Heart right ventricle (tissue), 16 donors: ENCODE measurements around the gene DYNC2LI1. TPM values are rescaled to one million over a fixed set of nuclear protein-coding genes. Genes with fewer than 3 reads are reported as not detected.

Experiments used
- ATAC-seq, 8 donors: fragments of 200-7000 bp; cut with Tn5 transposase; one replicate each; pipeline ENCODE4 v1.9.1; 2020; ENCODE audit warnings: mild to moderate bottlenecking in 8 of 8, moderate library complexity in 8 of 8, moderate number of reproducible peaks in 1 of 8
- DNase-seq, 2 donors: peaks; one replicate each; pipeline ENCODE4 v3.0.0-alpha.2; 2020
- H3K27ac ChIP-seq, 10 donors: fragments of 200-600 bp; sonication (generic) in 2 of 10; one replicate each; pipeline versions ENCODE4 v1.5.0 to v1.8.0; 2020 to 2022; ENCODE audit warnings: mild to moderate bottlenecking in 3 of 10
- H3K27me3 ChIP-seq, 7 donors: fragments of 200-600 bp; one replicate each; pipeline ENCODE4 v1.8.0; 2021 to 2022; ENCODE audit warnings: mild to moderate bottlenecking in 2 of 7
- H3K36me3 ChIP-seq, 9 donors: fragments of 200-600 bp; sonication (generic) in 1 of 9; one replicate each; pipeline versions ENCODE4 v1.5.0 to v1.8.0; 2020 to 2022; ENCODE audit warnings: mild to moderate bottlenecking in 2 of 9
- H3K4me1 ChIP-seq, 9 donors: fragments of 200-600 bp; sonication (generic) in 1 of 9; one replicate each; pipeline versions ENCODE4 v1.5.0 to v1.8.0; 2020 to 2022; ENCODE audit warnings: mild to moderate bottlenecking in 4 of 9
- H3K4me3 ChIP-seq, 10 donors: fragments of 200-600 bp; sonication (generic) in 2 of 10; one replicate each; pipeline versions ENCODE4 v1.5.0 to v1.8.0; 2020 to 2022; ENCODE audit warnings: mild to moderate bottlenecking in 7 of 10, moderate library complexity in 2 of 10
- H3K9me3 ChIP-seq, 11 donors: fragments of 200-600 bp in 10 of 11; sonication (generic) in 2 of 11; one replicate each; pipeline versions ENCODE4 v1.5.0 to v1.8.0; 2013 to 2022; ENCODE audit warnings: mild to moderate bottlenecking in 2 of 11, control low read depth in 1 of 11, moderate library complexity in 1 of 11
- WGBS, 2 donors: extraction: QIAGEN DNeasy Blood & Tissue Kit; methylation state at CpG; one replicate each; pipeline ENCODE4 v1.1.7; 2013; ENCODE audit warnings: inconsistent platforms in 1 of 2; 5-methylcytosine and 5-hydroxymethylcytosine counted together
- intact Hi-C, 10 donors: fragments of 100-400 bp; cut with DNase I; formaldehyde crosslinking; loops; one replicate each; pipeline versions ENCODE4 v1.11.1 to v1.14.2; 2022
- polyA plus RNA-seq, 2 donors: library from polyadenylated mRNA; stranded (reverse); fragments of 200-250 nt; gene quantifications; one replicate each; pipeline ENCODE4 v1.2.3, GENCODE V29; 2013
- total RNA-seq, 10 donors: library from RNA; stranded (reverse); fragmentation: NEBNext Ultra II Directional in 3 of 10; extraction: Animal tissue kit (Norgen Biotek cat#: 25700) in 3 of 10; gene quantifications; one replicate each; pipeline versions ENCODE4 v1.2.1 to v1.2.4, GENCODE V29; 2021 to 2023
- TF ChIP-seq, protein P1 (sequence below), 9 donors: fragments of 200-600 bp; sonication (generic) in 2 of 9; IDR thresholded peaks; one replicate each; pipeline versions ENCODE4 v1.5.0 to v1.8.0; 2021 to 2022; ENCODE audit warnings: antibody characterized with exemption in 9 of 9, mild to moderate bottlenecking in 5 of 9, moderate library complexity in 1 of 9
- donor health status: Arrhythmogenic right ventricular cardiomyopathy.
- donor health status: ischemic (EF 13 %, LVEDD 7.1; RV severe dilation, severe dysfunction).
- donor health status: healthy with polysubstance abuse.
- donor health status: DM: no; HTN: yes; CAD: no.
- donor health status: DM: no; HTN: no; CAD: no.
- donor health status: ischemic (EF 25% LVEDD 6.9; RV normal size, moderate dysfunction).
- donor health status: ischemic (EF 25% LVEDD 5.7; RV mildly dilated, moderate dysfunction).
- donor health status: healthy.
- donor health status: DM: yes; HTN: yes; CAD: no.
- donor health status: Ischemic cardiomyopathy.
- donor health status: ischemic (EF 35%, LVEDD 5.7; RV mildly dilated, moderate dysfunction).
- donor health status: nonischemic (EF 11% LVEDD 7.7; RV severe dilation, severe dysfunction).
- donor health status: DM: yes; HTN: yes; CAD: no.
- donor health status: PGD.
- donor health status: ischemic (EF 29% LVEDD 5.4; RV normal size, mild dysfunction).
- donor health status: nonischemic (EF 23%, LVEDD 6.1; RV moderate dilation, normal function).

Gene DYNC2LI1
- total and polyA plus RNA-seq, 12 donors, result 4.8 to 13.8 (median 10.7) TPM

DNA sequence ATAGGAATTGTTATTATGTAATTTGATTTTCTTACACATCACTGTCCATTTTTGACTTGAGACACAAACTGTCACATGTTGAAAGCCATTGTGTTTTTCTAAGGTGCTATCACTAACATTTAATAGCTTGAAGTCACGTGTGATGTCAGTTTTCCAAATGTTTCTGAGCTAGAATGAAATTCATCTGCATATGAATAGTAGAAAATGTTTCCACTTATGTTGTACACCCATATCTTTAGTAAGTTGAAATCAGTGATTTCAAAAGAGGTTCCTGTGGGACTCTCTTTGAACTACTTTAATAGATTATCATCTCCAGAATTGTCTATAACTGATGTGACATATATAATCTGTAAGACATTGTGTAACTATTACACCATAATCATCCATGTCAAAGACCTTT, 37.0 kb downstream of the DYNC2LI1 start:
- Histone ChIP-seq H3K4me1 (no peaks in the 10 kb centered on the region), H3K9me3 (no peaks in the 10 kb centered on the region), H3K4me3 (no peak overlapping the region), H3K27ac (no peak overlapping the region), H3K27me3 (no peaks in the 10 kb centered on the region), H3K36me3 (peaks cover 0 to 71% (median 7%) of the 10 kb centered on the region in 9 donors)
- 78 to 83% methylated on average over 1 of the region's 1 CpG for WGBS, 2 donors
- DNase-seq, result no peak
- intact Hi-C loops, result no loop called here
- TF ChIP-seq, protein P1, sequence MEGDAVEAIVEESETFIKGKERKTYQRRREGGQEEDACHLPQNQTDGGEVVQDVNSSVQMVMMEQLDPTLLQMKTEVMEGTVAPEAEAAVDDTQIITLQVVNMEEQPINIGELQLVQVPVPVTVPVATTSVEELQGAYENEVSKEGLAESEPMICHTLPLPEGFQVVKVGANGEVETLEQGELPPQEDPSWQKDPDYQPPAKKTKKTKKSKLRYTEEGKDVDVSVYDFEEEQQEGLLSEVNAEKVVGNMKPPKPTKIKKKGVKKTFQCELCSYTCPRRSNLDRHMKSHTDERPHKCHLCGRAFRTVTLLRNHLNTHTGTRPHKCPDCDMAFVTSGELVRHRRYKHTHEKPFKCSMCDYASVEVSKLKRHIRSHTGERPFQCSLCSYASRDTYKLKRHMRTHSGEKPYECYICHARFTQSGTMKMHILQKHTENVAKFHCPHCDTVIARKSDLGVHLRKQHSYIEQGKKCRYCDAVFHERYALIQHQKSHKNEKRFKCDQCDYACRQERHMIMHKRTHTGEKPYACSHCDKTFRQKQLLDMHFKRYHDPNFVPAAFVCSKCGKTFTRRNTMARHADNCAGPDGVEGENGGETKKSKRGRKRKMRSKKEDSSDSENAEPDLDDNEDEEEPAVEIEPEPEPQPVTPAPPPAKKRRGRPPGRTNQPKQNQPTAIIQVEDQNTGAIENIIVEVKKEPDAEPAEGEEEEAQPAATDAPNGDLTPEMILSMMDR (IDR thresholded peaks at IDR 0.05), result no peak
- no peak for ATAC-seq

DNA sequence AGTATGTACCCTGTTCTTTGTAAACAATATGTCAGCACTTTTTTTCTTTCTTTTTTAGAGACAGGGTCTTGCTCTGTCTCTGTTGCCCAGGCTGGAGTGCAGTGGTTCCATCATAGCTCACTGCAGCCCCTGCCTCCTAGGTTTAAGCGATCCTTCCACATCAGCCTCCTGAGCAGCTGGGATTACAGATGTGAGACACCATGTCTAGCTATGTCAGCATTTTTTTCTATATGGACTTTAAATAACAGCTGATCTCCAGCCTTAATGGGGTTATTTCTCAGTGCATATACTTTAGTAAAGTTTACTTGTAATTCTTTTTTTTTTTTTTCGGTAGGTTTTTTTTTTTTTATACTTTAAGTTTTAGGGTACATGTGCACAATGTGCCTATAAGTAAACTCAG, 38.2 kb downstream of the DYNC2LI1 start:
- Histone ChIP-seq H3K27me3 (no peaks in the 10 kb centered on the region), H3K9me3 (no peaks in the 10 kb centered on the region), H3K36me3 (peaks cover 0 to 60% (median 7%) of the 10 kb centered on the region in 9 donors), H3K4me3 (no peak overlapping the region), H3K27ac (no peak overlapping the region), H3K4me1 (no peaks in the 10 kb centered on the region)
- DNase-seq, result no peak
- 76 to 87% methylated on average over 2 of the region's 2 CpGs for WGBS, 2 donors
- ATAC-seq, result no peak
- TF ChIP-seq, protein P1 (IDR thresholded peaks at IDR 0.05), result no peak
- intact Hi-C loops, result no loop called here

DNA sequence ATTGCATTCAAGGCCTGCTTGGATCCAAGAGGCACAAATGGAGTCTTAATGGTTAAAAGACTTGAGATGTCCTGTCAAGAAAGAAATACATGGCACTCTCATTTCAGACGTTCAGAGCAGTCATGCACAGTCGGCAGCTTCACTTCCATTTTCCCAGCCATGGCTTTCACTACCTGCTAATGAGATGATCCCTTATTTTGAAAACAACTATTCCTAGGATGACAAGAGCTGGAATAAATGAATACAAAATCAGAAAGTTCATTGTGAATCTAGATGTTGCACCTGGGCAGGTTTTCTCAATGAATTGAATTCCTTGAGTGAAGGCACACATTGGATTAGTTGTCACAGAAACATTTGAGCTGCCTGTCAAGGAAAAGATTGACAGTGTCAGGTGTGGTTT, 39.1 kb downstream of the DYNC2LI1 start:
- WGBS, 2 donors, result 55 to 58% methylated on average over 2 of the region's 2 CpGs
- no peak overlapping the region for H3K4me3 ChIP-seq
- DNase-seq (no peak), ATAC-seq (no peak)
- no peaks in the 10 kb centered on the region for H3K27me3 ChIP-seq
- H3K9me3 ChIP-seq, result no peaks in the 10 kb centered on the region
- H3K4me1 ChIP-seq, result no peaks in the 10 kb centered on the region
- intact Hi-C loops, result no loop called here
- H3K27ac ChIP-seq, result no peak overlapping the region
- TF ChIP-seq, protein P1 (IDR thresholded peaks at IDR 0.05), result no peak
- H3K36me3 ChIP-seq, result peaks cover 0 to 50% (median 7%) of the 10 kb centered on the region in 9 donors

DNA sequence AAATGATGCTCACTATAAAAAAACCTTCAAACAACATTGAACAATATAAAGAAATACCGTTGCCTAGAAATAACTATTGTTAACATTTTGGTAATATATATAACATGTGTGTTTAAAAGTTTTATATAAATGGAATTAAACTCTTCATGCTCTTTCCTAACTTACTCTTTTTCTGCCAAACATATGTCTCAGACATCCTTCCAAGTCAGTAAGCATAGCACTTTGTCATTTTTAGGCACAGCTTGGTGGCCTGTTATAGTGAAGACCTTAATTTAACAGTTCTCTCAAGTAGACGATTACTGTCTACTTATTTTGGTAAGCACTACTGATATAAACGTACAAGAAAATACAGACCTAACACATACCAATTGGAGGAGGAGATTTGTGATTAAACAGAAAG, 40.9 kb downstream of the DYNC2LI1 start:
- DNase-seq (no peak), ATAC-seq (no peak)
- H3K4me1 ChIP-seq, result peaks cover 0 to 10% (median 0%) of the 10 kb centered on the region in 9 donors
- H3K27ac ChIP-seq, result no peak overlapping the region
- TF ChIP-seq, protein P1 (IDR thresholded peaks at IDR 0.05), result no peak
- no peaks in the 10 kb centered on the region for H3K27me3 ChIP-seq
- no peaks in the 10 kb centered on the region for H3K9me3 ChIP-seq
- WGBS, 2 donors, result 91 to 92% methylated on average over 3 of the region's 3 CpGs
- H3K36me3 ChIP-seq, result peaks cover 0 to 36% (median 0%) of the 10 kb centered on the region in 9 donors
- no peak overlapping the region for H3K4me3 ChIP-seq
- intact Hi-C loops, result no loop called here
